Lower leg skin (tissue), 4 donors: ENCODE data around the gene RAX2. TPM values are rescaled to one million over a fixed set of nuclear protein-coding genes. Genes with fewer than 3 reads are reported as not detected.

Experiments used
- DNase-seq, 2 donors: peaks; one replicate each; pipeline ENCODE4 v3.0.0-alpha.2; 2019; ENCODE audit warnings: low spot score in 2 of 2
- H3K4me3 ChIP-seq: fragments of 200-600 bp; sonication (generic); 2 replicates; pipeline ENCODE4 v1.5.1; 2017; ENCODE audit warnings: mild to moderate bottlenecking, low read depth; ENCODE audit not compliant: poor library complexity, severe bottlenecking
- CTCF ChIP-seq, 3 donors: fragments of 450-650 bp; IDR thresholded peaks; one replicate each; pipeline ENCODE4 v1.5.1; 2016; ENCODE audit warnings: antibody characterized with exemption in 3 of 3, mild to moderate bottlenecking in 3 of 3, moderate library complexity in 2 of 3
- POLR2A ChIP-seq, 2 donors: fragments of 450-650 bp; IDR thresholded peaks; one replicate each; pipeline ENCODE4 v1.6.1; 2016 to 2017; ENCODE audit warnings: antibody characterized with exemption in 2 of 2, mild to moderate bottlenecking in 1 of 2, moderate library complexity in 1 of 2
- WGBS, 2 donors: methylation state at CpG; one replicate each; pipeline ENCODE4 v1.1.5; 2018; 5-methylcytosine and 5-hydroxymethylcytosine counted together
- intact Hi-C: fragments of 100-400 bp; cut with DNase I; formaldehyde crosslinking; loops from one replicate; pipeline ENCODE4 v1.15.0; 2023; ENCODE audit warnings: low total_unique reads
- total RNA-seq, 4 donors: library from RNA; depleted of rRNA; stranded (reverse); fragments of >200 nt; gene quantifications; one replicate each; pipeline ENCODE4 v1.1.0, GENCODE V29; 2016

Gene RAX2
- total RNA-seq, 4 donors from 2014 or later: not detected

DNA sequence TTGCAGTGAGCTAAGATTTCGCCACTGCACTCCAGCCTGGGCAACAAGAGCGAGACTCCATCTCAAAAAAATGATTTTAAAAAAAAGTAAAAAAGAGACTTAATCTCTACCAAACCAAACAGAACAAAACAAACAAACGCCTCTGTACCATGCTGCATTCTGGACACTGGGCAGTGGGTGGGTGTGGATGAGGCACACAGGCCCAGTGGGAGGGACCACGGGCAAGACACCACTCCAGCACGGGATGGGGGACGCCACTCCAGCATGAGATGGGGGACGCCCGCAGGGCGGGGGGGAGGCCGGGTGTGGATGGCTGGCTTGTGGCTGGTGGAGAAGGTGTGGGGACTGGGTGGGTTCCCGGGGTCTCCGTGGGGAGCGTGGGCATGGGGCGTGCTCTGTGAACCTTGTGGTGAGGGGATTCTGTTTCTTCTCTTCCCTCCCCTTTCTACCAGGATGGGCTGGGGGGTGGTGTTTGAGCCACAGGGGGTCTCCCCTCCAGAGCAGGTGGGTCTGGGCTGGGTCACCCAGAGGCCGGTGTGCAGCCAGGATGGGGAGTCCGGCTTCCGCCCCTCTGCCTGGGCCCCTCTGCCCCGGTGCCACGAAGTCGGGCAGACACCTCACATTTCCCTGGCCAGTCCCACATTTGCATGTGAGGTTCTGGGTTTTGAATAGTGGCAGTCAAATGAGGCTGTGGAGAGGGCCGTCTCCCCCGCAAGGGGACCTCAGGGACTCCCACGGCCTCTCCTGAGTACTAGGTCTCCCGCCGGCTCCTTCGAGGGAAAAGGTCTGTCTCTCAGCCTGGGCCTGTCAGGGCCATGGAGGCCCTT is 38.1 kb upstream of the RAX2 start:
- intact Hi-C loops: no loop called here
- 80 to 87% methylated on average over 14 to 25 of the region's 26 CpGs for WGBS, 2 donors
- H3K4me3 ChIP-seq: no peak overlapping the region
- TF ChIP-seq CTCF (IDR thresholded peaks at IDR 0.05) (no peak), POLR2A (IDR thresholded peaks at IDR 0.05) (no peak)
- no peak for DNase-seq

DNA sequence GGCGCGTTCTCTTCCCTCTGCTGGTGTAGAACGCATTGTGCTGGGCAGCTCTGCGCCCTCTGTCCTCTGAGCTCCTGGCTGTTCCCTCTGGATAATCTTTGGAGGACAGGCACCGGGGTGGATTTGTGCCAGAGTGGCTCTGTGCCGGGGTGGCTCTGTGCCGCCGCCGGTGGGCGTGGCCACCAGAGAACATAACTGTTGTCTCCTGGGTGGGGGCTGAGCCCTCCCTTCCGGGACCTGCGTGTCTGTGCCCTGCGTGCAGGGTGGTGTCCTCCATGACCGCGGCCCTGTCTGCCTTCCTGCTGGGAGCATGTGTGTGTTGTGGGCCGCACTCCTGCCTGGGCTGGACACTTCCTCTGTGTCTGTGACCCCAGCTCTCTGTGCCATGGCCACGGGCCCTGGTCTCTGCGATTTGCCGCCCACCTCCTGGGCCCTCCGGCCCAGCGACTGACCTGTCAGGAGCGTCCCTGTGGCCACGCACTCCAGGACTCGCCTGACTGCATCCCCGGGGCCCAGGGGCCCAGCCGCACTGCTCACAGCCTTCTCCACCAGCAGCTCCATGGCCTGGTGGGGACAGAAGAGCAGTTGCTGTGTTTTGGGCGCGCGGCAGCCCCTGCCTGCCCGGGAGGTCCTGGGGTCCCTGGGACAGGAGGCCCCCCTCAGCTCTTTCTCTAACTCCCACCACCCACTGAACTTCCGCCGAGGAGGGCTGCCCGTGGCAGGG is 36.6 kb upstream of the RAX2 start:
- DNase-seq: no peak
- 59 to 79% methylated on average over 23 to 31 of the region's 33 CpGs for WGBS, 2 donors
- TF ChIP-seq CTCF (IDR thresholded peaks at IDR 0.05): no peak
- no peak overlapping the region for H3K4me3 ChIP-seq
- intact Hi-C loops: no loop called here

GRCh38 chr19:3807574-3808354 is 35.7 kb upstream of the RAX2 start:
- DNase-seq: no peak
- WGBS, 2 donors: 92 to 93% methylated on average over 25 to 35 of the region's 35 CpGs
- intact Hi-C loops: no loop called here
- no peak overlapping the region for H3K4me3 ChIP-seq
- TF ChIP-seq CTCF (IDR thresholded peaks at IDR 0.05): no peak
- TF ChIP-seq POLR2A (IDR thresholded peaks at IDR 0.05): no peak

DNA sequence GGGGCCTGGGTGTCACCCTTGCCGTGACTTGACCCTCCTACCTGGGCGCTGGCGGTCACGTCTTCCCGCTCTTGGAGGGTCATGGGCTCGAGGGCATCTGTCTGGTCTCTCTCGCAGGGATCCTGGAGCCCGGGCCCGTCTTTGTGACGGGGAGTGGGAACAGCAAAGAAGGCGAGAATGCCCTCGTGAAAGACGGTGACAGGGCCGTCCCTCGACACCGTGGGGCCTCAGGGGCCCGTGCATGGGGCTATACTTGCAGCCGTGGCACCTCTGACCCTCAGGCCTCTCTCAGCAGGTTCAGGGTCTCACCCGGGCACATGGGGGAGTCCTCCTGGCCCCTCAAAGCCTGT is 35.1 kb upstream of the RAX2 start:
- no peak overlapping the region for H3K4me3 ChIP-seq
- DNase-seq: no peak
- intact Hi-C loops: no loop called here
- TF ChIP-seq CTCF (IDR thresholded peaks at IDR 0.05): no peak
- TF ChIP-seq POLR2A (IDR thresholded peaks at IDR 0.05): no peak
- 77 to 80% methylated on average over 19 of the region's 19 CpGs for WGBS, 2 donors

DNA sequence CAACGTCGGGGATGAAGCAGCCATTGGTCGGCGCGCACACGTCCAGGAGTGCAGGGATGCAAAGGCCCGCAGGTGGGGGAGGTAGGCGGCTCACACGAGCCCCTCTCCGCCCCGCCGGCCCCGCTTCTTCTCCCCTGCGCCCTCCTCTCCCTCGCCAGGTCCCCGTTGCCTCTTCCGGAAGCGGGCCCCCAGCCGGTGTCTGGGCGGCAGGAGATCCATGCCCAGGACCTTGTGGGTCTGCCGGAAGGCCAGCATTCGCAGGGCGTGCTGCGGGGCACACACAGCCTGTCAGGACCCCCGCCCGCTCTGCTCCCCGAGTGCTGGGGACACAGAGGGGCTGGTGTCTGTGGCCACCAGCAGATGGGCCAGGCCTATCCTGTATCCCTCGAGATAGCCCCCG is 33.8 kb upstream of the RAX2 start:
- intact Hi-C loops: no loop called here
- WGBS, 2 donors: 86 to 91% methylated on average over 29 of the region's 29 CpGs
- no peak for DNase-seq
- no peak overlapping the region for H3K4me3 ChIP-seq
- TF ChIP-seq CTCF (IDR thresholded peaks at IDR 0.05) (no peak), POLR2A (IDR thresholded peaks at IDR 0.05) (no peak)
